Measurements from ENCODE around the gene DCPS. TPM values are rescaled to one million over a fixed set of nuclear protein-coding genes. Genes with fewer than 3 reads are reported as not detected.

DCPS gene
- total RNA-seq, 3 donors from 2014 or later: 8.8 to 11.7 (median 9.6) TPM

DNA sequence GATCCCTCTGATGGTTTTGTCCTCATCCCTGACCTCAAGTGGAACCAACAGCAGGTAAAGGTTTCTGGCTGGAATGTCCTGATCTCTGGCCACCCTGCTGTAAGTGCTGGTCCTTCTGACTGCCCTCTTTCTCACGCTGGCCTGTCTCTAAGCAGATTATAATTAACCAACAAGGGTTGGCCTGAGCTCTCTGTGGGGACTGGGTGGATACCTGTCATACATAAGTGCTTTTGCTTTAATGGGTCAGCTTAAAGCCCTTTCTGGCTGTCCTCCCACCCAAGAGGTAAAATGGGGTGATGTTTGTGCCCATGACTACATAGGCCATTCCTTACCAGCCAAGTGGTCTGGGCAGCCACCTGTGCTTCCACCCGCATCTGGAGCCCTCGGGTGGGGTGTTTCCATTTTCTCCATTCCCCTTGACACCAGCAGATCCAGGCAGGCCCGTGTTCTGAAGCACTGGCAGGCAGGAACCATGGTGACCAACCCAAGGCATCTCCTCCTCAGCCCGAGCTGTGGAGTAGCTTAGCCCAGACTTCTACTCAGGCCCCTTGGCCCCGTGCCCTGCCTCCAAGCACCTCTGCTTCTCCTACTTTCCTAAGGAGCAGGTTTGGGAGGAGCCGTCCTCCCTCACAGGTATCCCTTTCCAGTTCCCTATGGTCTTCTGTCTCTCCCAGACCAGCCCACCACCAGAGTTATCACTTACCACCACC lies 34.6 kb downstream of the DCPS start:
- H3K27ac ChIP-seq: no peak overlapping the region

DNA sequence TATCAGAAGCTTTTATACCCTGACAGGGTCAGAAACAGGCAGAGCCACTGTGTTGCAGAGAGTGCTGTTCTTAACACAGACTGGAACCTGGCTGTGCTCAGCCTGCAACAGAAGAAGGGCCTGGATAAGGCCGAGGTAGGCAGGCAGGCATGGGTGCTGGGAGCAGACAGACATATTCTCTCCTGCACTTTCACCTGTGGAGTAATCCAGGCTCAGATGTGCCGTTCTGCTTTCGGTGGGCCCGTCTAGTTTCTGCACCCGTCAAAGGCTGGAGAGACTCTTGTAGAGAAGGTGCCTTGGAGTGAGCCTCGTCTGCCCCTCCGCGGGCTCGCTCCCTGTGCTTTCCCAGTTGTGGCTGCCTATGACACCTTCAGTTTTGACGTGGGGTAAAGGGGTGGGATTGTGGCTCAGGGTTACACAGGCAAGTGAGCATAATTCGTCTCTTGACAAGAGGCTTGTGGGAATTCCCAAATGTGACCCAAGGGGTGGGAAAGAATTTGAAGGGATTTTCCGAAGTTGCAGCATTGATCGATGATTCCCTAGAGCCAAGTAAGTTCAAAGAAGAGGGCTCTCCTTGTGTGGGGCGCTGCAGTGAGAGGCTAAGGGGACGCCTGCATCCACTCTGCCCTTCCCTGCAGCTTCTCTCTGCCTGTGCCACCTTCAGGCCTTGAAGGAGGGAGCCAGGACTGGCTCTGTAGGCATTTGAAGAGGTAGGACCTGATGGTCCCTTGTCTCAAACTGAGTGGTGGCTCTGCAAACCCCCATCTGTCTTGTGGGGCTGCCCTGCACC lies 35.4 kb downstream of the DCPS start:
- no peak for DNase-seq (ENCODE audit: low spot score in 2 of 2)
- Histone ChIP-seq H3K36me3 (no peaks in the 10 kb centered on the region), H3K4me3 (no peak overlapping the region), H3K27me3 (no peaks in the 10 kb centered on the region), H3K4me1 (no peaks in the 10 kb centered on the region), H3K9me3 (no peaks in the 10 kb centered on the region), H3K27ac (peak overlapping the region; percentile 21 to 32)
- intact Hi-C loops (cut with DNase I; ENCODE audit: low total_unique reads): no loop called here
- TF ChIP-seq, protein P1, sequence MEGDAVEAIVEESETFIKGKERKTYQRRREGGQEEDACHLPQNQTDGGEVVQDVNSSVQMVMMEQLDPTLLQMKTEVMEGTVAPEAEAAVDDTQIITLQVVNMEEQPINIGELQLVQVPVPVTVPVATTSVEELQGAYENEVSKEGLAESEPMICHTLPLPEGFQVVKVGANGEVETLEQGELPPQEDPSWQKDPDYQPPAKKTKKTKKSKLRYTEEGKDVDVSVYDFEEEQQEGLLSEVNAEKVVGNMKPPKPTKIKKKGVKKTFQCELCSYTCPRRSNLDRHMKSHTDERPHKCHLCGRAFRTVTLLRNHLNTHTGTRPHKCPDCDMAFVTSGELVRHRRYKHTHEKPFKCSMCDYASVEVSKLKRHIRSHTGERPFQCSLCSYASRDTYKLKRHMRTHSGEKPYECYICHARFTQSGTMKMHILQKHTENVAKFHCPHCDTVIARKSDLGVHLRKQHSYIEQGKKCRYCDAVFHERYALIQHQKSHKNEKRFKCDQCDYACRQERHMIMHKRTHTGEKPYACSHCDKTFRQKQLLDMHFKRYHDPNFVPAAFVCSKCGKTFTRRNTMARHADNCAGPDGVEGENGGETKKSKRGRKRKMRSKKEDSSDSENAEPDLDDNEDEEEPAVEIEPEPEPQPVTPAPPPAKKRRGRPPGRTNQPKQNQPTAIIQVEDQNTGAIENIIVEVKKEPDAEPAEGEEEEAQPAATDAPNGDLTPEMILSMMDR (IDR thresholded peaks at IDR 0.05): no peak
- TF ChIP-seq POLR2A (IDR thresholded peaks at IDR 0.05) (no peak), POLR2AphosphoS5 (IDR thresholded peaks at IDR 0.05) (no peak)

More for the DNA sequence above, 34.6 kb downstream of the DCPS start:
- TF ChIP-seq, protein P1 (IDR thresholded peaks at IDR 0.05): no peak
- TF ChIP-seq POLR2A (IDR thresholded peaks at IDR 0.05) (no peak), POLR2AphosphoS5 (IDR thresholded peaks at IDR 0.05) (no peak)
- no peaks in the 10 kb centered on the region for H3K9me3 ChIP-seq
- intact Hi-C loops (cut with DNase I; ENCODE audit: low total_unique reads): no loop called here
- no peak for DNase-seq (ENCODE audit: low spot score in 2 of 2)
- H3K4me3 ChIP-seq: no peak overlapping the region
- H3K36me3 ChIP-seq: no peaks in the 10 kb centered on the region
- no peaks in the 10 kb centered on the region for H3K27me3 ChIP-seq
- no peaks in the 10 kb centered on the region for H3K4me1 ChIP-seq

DNA sequence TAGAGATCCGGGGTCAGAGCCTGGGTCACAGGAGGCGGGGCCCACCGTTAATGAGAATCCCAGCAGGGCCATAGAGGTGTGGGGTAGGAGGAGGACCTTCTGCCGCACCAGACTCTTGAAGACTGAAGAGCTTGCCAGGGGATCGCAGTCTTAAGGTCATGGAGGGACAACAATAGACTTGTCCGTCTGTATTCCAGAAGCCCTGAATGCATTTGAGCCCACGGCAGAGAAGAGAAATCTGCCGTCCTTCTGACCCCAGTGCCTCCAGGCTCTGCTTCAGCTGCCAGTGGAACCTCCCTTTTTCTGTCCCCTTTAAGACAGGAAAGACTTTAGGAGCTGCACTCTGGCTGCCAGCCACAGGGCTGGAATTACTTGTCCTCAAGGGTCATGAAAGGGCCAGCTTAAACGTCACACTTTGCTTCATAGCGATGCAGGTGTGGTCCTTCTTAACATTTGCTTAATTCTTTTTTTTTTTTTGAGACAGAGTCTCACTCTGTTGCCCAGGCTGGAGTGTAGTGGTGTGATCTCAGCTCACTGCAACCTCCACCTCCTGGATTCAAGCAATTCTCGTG lies 36.1 kb downstream of the DCPS start:
- H3K27ac ChIP-seq: peak overlapping the region; percentile 48

DNA sequence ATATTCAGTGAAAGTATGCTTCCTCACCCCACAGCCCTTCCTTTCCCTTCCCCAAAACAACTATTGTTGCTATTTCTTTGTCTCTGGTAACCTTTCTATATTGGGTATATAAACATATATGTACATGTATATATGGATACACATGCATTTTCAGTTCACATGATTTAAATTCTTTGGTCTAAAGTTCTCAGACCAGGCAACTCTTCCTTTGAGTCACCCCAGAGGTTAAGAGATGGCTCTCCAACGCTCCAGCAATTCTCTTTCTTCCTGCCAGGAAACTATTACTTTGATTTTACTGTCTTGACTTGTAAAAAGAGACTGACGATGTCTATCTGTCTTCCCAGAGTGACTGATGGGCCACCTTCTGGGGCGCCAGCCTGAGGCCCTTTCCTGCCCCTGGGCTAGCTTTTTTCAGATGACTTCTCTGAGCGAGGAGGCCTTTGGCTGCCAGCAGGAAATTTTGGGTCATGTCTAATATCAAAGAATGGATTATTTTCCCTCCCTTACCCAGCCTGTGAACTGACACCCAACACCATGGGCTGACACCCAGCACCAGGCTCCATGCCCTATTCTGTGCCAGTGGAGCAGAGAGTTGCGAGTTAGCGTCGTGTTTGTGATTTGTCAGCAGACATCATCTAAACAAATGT lies 37.2 kb downstream of the DCPS start:
- H3K36me3 ChIP-seq: no peaks in the 10 kb centered on the region
- no peak for DNase-seq (ENCODE audit: low spot score in 2 of 2)
- H3K4me3 ChIP-seq: no peak overlapping the region
- H3K4me1 ChIP-seq: no peaks in the 10 kb centered on the region
- no peaks in the 10 kb centered on the region for H3K27me3 ChIP-seq
- H3K27ac ChIP-seq: no peak overlapping the region
- no peak for TF ChIP-seq POLR2A (IDR thresholded peaks at IDR 0.05)
- TF ChIP-seq, protein P1 (IDR thresholded peaks at IDR 0.05): no peak
- no peak for TF ChIP-seq POLR2AphosphoS5 (IDR thresholded peaks at IDR 0.05)
- no peaks in the 10 kb centered on the region for H3K9me3 ChIP-seq
- intact Hi-C loops (cut with DNase I; ENCODE audit: low total_unique reads): no loop called here

More for the DNA sequence above, 36.1 kb downstream of the DCPS start:
- no peak for TF ChIP-seq POLR2A (IDR thresholded peaks at IDR 0.05)
- TF ChIP-seq, protein P1 (IDR thresholded peaks at IDR 0.05): no peak
- TF ChIP-seq POLR2AphosphoS5 (IDR thresholded peaks at IDR 0.05): no peak
- Histone ChIP-seq H3K9me3 (no peaks in the 10 kb centered on the region), H3K27me3 (no peaks in the 10 kb centered on the region), H3K36me3 (no peaks in the 10 kb centered on the region), H3K4me1 (no peaks in the 10 kb centered on the region), H3K4me3 (no peak overlapping the region)
- DNase-seq (ENCODE audit: low spot score in 2 of 2): peak in 1 of 2 donors; percentile 33
- intact Hi-C loops (cut with DNase I; ENCODE audit: low total_unique reads): no loop called here
